ENCODE results near the gene PDLIM1.

PDLIM1 gene

GRCh38 chr10:95196046-95196445 is 94.8 kb downstream of the PDLIM1 start:
- DNase-seq: no peak

GRCh38 chr10:95193944-95194343 is 96.9 kb downstream of the PDLIM1 start, which contains the start of gene ACSM6:
Gene ACSM6 (plus strand): TSS chr10:95194238. CDS start chr10:95194486, 248 bp downstream.
- DNase-seq: no peak

- DNase-seq: no peak
These were observed 102.2 kb downstream of the PDLIM1 start for GRCh38 chr10:95188593-95188992.

- DNase-seq: no peak
These were observed 103.2 kb downstream of the PDLIM1 start for GRCh38 chr10:95187617-95188016.
